GF-D8 (cell line): ENCODE data around the gene CTSD.

Source experiments
- DNase-seq: peaks from one replicate; lab custom pipeline; 2025; lab: John Stamatoyannopoulos, UW

Gene CTSD

GRCh38 chr11:1782831-1783724, 19.4 kb upstream of the CTSD start:
- DNase-seq = no peak

DNA sequence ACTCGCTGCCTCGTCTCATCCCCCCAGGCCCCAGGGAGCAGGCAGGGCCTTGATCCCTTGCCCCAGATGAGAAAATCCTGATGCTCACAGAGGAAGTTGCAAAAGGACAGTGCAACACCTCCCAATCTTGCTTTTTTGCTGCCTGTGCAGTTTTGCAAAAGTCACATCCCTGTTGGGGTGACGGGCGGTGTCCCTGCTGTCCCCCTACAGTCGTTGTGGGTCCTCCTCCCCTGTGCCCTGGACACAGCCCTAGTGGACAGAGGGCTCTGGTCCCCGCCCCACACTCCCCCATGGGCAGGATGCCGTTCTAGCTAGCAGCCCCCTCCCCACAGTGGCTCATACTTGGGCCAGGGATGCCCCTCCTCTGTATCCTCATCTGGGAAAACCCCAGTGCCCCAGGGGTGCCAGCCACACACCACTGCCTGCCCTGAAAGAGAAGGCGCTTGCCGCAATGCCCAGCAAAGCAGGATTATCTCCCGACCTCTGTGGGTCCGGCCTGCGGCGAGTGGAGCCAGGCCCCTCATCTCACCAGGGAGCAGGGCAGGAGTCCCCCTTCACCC, 18.4 kb upstream of the CTSD start:
- DNase-seq = peak; percentile 1

DNA sequence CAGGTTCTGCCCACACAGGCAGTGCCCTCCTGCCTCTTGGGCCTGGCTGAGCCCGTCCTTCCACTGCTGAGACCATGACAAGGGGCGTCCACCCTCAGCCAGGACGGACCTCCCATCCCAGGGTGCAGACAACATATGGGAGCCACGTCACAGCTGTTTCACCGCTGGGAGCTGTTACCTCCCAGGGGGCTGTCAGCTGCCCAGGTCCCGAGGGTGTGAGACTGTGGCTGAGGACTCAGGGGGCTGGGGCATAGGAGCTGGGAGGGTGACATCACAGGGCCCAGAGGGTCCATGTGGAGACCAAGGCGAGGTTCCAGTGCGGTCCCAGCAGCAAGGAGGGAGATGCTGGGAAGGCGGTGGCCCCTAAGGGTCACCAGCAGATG, 17.9 kb upstream of the CTSD start:
- DNase-seq = no peak

- DNase-seq = peak; percentile 55
Observed at GRCh38 chr11:1780700-1781592, 17.2 kb upstream of the CTSD start.

- no peak for DNase-seq
Observed at GRCh38 chr11:1779806-1780699, 16.3 kb upstream of the CTSD start.

DNA sequence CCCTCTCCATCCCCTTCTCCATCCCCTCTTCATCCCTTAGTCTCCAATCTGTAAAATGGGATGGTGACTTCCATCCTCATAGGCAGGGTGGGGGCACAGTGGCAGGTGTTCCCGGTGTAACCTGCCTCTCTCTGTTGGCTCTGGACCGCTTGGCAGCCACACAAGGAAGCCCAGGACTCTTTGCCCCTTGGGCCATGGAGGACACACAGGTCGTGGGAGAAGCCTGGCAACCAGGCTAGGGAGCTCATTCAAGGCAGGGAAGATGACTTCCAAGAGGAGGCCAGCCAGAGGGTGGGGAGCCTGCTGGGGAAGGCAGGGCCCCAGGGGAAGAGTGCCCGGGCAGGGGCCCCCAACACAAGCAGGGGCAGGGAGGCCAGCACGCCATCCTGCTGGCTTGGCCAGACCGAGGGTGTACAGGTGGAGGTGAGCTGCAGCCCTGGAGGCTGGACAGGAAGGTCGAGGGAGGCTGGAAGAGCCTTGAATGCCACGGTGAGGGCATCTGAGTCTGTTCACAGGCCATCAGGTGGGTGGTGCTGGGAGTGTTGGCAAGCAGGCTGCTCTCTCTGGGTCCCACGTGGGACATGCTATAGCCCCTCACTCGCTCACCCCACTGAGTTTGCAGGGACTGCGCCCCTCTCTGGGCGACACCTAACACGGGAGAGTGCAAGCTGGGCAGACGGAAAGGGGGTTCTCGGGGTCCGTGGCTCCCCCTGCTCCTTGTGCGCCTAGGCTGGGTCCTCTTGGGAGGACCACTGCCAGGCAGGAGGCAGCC, 15.5 kb upstream of the CTSD start:
- no peak for DNase-seq

DNA sequence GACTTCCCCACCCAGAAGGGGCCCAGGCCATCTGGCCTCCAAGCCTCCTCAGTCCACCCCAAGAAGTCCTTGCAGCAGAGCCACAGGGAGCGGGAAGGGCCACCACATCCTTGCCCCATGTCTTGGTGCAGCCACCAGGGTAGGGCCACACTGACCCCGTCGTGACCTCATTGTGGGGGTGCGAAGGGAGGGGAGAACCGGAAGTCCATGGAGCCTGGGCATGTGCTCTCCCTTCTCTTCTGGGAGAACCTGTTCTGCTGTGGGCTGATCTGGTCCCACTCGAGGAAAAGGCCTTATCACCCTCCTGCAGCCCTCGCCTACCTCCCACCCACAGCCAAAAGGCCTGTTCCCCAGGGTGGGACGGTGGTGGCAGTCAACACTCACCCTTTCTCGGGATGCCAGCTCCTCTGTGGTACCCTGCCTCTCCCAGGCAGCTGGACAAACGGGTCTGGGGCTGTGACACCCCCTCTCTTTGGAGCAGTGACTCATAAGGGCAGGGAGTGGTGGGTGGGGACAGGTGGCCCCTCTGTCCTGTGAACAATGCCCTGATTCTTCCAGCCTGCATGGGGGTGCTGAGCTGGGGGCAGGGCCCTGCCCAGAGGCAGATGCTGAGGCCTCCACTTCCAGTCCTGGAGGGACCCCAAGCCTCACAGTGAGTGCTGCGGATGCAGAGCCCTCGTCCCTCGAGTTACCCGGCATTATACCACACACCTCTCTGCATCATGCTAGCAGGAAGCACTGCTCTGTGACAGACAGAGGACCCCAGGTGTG, 14.6 kb upstream of the CTSD start:
- DNase-seq = peak; percentile 5

DNA sequence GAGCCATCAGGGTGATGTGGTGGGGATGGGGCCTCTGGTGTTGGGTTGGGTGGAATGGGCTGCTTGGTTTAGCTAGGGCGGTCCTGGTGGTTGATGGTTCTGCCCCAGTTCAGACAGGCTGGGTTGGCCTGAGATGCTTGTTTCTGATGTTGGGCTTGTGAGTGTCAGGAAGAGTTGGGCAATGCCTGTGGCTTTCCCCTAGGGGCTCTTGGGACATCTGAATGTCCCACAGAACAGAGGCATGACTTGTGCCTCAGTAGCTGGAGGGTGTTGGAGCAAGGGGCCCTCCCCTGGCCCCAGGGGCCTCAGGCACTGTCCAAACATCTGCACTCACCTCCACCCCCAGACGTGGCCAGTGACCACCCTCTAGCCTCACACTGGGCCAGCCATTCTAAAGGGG, 14.0 kb upstream of the CTSD start:
- peak; percentile 46 for DNase-seq

DNA sequence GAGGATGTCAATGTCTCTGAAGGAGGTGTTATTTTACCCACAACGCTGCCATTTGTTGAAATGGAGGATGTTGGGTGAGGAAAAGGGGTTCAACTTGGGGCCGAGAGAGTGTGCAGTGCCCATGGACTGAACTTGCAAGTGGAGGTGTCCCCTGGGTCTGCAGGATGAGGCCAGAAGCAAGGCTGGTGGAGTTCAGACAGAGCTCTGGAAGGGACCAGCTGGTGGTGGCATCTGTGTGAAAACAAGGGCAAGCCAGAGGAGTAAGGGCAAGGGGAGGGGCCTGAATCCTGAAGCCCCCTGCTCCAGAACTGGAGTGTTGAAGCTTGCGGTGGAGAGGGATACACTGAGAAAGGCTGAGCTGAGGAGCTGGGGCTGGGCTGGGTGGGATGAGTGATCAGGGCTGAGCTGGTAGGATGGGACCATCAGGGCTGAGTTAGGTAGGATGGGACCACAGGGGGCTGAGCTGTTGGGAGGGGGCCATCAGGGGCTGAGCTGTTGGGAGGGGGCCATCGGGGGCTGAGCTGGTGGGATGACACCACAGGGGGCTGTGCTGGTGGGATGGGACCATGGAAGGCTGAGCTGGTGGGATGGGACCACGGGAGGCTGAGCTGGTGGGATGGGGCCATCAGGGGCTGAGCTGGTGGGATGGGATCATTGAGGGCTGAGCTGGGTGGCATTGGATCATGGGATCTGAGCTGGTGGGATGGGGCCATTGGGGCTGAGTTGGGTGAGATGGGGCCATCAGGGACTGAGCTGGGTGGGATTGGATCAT, 13.4 kb upstream of the CTSD start:
- DNase-seq = no peak

- no peak for DNase-seq
Observed at GRCh38 chr11:1776331-1776851, 12.7 kb upstream of the CTSD start.

DNA sequence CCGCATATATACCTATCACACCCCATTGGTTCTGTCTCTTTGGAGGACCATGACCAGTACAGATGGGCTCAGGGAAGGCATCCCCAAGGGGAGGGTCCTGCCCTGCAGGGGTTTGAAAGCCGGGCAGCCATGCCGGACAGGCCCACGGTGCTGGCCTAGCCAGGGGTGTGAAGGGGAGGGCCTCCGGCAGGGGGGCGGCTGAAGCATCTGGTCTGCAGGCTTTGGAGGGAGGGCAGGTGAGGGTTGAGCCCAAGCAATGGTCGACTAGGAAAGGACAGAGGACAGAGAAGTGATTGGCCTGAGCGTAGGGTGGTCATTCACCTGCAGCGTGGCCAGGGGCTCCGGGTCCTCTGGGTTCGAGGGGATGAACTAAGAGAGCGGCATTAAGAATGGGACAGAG, 11.2 kb upstream of the CTSD start:
- DNase-seq = no peak

GRCh38 chr11:1773994-1774550, 10.3 kb upstream of the CTSD start:
- no peak for DNase-seq

DNA sequence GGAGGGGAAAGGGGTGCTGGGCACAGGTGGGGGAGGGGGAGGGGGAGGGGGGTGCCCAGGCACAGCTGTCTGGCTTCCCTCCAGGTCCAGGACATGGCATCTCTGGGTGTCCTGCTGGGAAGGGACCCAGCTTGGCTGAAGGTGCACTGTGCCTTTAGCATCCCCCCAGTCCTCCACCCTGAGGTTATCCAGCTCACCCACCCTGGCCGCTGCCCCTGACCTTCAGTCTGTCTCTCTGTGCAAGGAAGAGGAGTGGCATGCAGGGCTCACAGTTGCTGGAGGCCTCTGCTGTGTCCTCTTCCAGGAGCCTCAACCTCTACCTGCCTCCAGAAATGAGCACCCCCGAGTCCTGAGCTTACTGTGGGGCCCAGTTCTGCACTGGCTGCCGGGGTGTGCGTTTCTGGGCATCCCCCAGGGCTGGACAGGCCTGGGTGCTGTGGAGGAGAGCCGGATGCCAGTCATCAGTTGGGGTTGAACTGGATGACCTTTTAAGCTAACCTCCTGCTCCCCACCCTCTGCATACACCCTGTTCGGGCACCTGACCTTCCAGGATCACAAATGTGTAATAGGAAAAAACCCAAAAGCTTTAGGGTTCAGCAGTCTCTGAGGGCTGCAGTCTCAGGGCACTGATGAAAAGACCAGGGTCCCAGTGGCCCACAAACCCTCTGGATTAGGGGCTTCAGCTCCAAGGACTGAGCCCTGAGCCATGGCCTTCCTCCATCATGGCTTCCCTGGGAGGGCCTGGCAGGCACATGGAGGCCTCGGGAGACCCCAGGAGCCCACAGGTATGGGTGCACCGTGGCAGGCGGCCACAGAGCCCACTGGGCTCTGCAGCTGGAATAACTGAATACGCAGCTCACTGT, 9.6 kb upstream of the CTSD start:
- no peak for DNase-seq

GRCh38 chr11:1772270-1773130, 8.8 kb upstream of the CTSD start:
- peak; percentile 57 for DNase-seq

DNA sequence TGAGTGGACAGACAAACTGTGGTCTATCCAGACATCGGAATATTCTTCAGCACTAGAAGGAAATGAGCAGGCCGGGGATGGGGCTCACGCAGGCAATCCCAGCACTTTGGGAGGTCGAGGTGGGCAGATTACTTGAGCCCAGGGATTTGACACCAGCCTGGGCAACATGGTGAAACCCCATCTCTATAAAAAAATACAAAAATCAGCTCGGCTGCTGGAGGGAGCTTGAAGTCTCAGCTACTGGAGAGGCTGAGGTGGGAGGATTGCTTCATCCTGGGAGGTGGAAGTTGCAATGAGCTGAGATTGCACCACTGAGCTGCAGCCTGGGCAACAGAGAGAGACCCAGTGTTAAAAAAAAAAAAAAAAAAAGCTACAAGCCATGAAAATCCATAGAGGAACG, 8.0 kb upstream of the CTSD start:
- peak; percentile 63 for DNase-seq

DNA sequence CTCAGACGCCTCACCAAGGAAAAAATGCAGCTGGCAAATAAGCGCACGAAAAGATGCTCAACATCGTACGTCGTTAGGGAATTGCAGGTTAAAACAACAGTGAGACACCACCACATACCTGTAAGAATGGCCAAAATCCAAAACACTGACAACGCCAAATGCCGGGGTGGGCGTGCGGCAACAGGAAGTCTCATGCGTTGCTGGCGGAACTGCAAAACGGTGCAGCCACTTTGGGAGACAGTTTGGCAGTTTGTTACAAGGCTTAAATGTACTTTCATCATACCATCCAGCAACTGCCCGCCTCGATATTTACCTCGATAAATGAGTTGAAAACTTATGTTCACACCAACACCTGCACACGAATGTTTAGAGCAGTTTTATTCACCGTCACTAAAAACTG, 7.5 kb upstream of the CTSD start:
- no peak for DNase-seq

GRCh38 chr11:1770528-1770927, 6.8 kb upstream of the CTSD start:
- DNase-seq = no peak
